K562 (cell line): ENCODE results near the gene BDH1. TPM values are rescaled to one million over a fixed set of nuclear protein-coding genes. Genes with fewer than 3 reads are reported as not detected.

Source experiments
- ATF4 ChIP-seq: fragments of 450-650 bp; formaldehyde crosslinking; IDR thresholded peaks from 2 replicates; pipeline ENCODE4 v1.4.0; 2022; ENCODE audit warnings: mild to moderate bottlenecking, moderate library complexity
- ATF7 ChIP-seq: fragments of 450-650 bp; IDR thresholded peaks from 2 replicates; pipeline ENCODE4 v1.7.1; 2014; ENCODE audit warnings: mild to moderate bottlenecking, moderate library complexity
- EGR1 ChIP-seq: fragments of 450-650 bp; conservative IDR thresholded peaks from 2 replicates; pipeline ENCODE4 v1.6.1; 2017; ENCODE audit warnings: mild to moderate bottlenecking
- ELF1 ChIP-seq: fragments of 200-800 bp; sonication (Bioruptor generic); IDR thresholded peaks from 2 replicates; pipeline ENCODE4 v1.6.1; 2016; ENCODE audit warnings: missing genetic modification characterization, missing compliant biosample characterization
- ELF4 ChIP-seq: fragments of 450-650 bp; formaldehyde crosslinking; IDR thresholded peaks from 2 replicates; pipeline ENCODE4 v1.4.0; 2022; ENCODE audit warnings: missing genetic modification characterization
- FOXK2 ChIP-seq, 2 experiments: fragments of 450-650 bp; IDR thresholded peaks in 1 of 2; conservative IDR thresholded peaks in 1 of 2; 2 replicates each; pipeline ENCODE4 v1.6.1; 2016; ENCODE audit warnings: low read depth in 2 of 2, mild to moderate bottlenecking in 1 of 2
- FOXO4 ChIP-seq: fragments of 450-650 bp; formaldehyde crosslinking; IDR thresholded peaks from 2 replicates; pipeline ENCODE4 v1.4.0; 2020; ENCODE audit warnings: mild to moderate bottlenecking, moderate library complexity
- HBP1 ChIP-seq: fragments of 450-650 bp; formaldehyde crosslinking; IDR thresholded peaks from 2 replicates; pipeline ENCODE4 v1.4.0; 2022; ENCODE audit warnings: missing genetic modification characterization
- RAD51 ChIP-seq: fragments of 450-650 bp; IDR thresholded peaks from 2 replicates; pipeline ENCODE4 v1.7.1; 2016; ENCODE audit warnings: low read depth, mild to moderate bottlenecking, borderline replicate concordance
- RNF219 ChIP-seq: fragments of 250-450 bp; sonication (Bioruptor Pico); IDR thresholded peaks from 2 replicates; pipeline ENCODE4 v1.5.0; 2022; ENCODE audit warnings: mild to moderate bottlenecking
- SUPT5H ChIP-seq: fragments of 450-650 bp; IDR thresholded peaks from 2 replicates; pipeline ENCODE4 v1.6.1; 2016
- TCFL5 ChIP-seq: fragments of 250-450 bp; sonication (Bioruptor Pico); conservative IDR thresholded peaks from 2 replicates; pipeline ENCODE4 v1.6.1; 2021; ENCODE audit warnings: mild to moderate bottlenecking, moderate library complexity, matching md5 sums
- THAP12 ChIP-seq: fragments of 250-450 bp; sonication (Bioruptor Pico); IDR thresholded peaks from 2 replicates; pipeline ENCODE4 v1.9.0; 2021; ENCODE audit warnings: mild to moderate bottlenecking, inconsistent platforms
- ZC3H4 ChIP-seq: sonication (generic); formaldehyde crosslinking; IDR thresholded peaks from 2 replicates; pipeline ENCODE4 v1.9.0; 2021; ENCODE audit warnings: missing genetic modification reagents, borderline replicate concordance
- polyA plus RNA-seq, 8 experiments: library from polyadenylated mRNA; depleted of rRNA in 4 of 8; stranded (reverse) in 5 of 8; unstranded in 3 of 8; fragments of >200 nt; fragmentation: Nextera tagmentation in 2 of 8; fragmentation: Illumina TruSeq in 1 of 8; extraction: Ambion mirVana in 2 of 8; extraction: Trizol in 1 of 8; gene quantifications; 2 replicates each; pipeline versions ENCODE4 v1.2.1 to v1.2.3, GENCODE V29; 2011 to 2014; ENCODE audit warnings: inconsistent platforms in 1 of 8, missing spikeins in 1 of 8
- total RNA-seq, 7 experiments: library from RNA; depleted of rRNA in 6 of 7; stranded (reverse); fragments of >200 nt in 6 of 7; fragmentation: Illumina TruSeq in 2 of 7; extraction: Trizol in 2 of 7; gene quantifications; 2 replicates each; pipeline versions ENCODE4 v1.2.1 to v1.2.3, GENCODE V29; 2011 to 2021; ENCODE audit warnings: low replicate concordance in 1 of 7

BDH1 gene
- total and polyA plus RNA-seq, 9 of the 15 experiments (the other 6 are each of a cell fraction or from before 2014, with no cell fraction given) = 0.07 to 0.89 (median 0.12) TPM; not detected in 3

GRCh38 chr3:197541756-197542539 lies 13.8 kb downstream of the BDH1 start (continued):
- TF ChIP-seq FOXK2 (conservative IDR thresholded peaks at IDR 0.05 in 1 of 2, IDR thresholded peaks at IDR 0.05 in 1 of 2; ENCODE audit: low read depth in 2 of 2) (0 out of 4 replicates have a peak, but pooled peaks of 1 of the 2 experiments have one; percentile 28), ELF4 (CRISPR knock-in tag) (no peak), HBP1 (no peak), THAP12 (CRISPR knock-in tag) (no peak), ELF1 (tag) (no peak), FOXO4 (no peak), TCFL5 (CRISPR knock-in tag) (no peak), ATF7 (no peak), RNF219 (CRISPR knock-in tag) (no peak), SUPT5H (no peak), RAD51 (peak; percentile 99), ZC3H4 (no peak), ATF4 (CRISPR knock-in tag) (no peak), EGR1 (peak; percentile 65)
